Measurements from ENCODE around the gene GJB1.

- no peak for TF ChIP-seq CTCF (IDR thresholded peaks at IDR 0.05)
- TF ChIP-seq POLR2AphosphoS5 (IDR thresholded peaks at IDR 0.05) = no peak
- no peak for TF ChIP-seq POLR2A (IDR thresholded peaks at IDR 0.05)
- TF ChIP-seq EP300 (IDR thresholded peaks at IDR 0.05) = no peak
Observed at GRCh38 chrX:71269801-71270395, 46.9 kb downstream of the GJB1 start.

Measured in suprapubic skin (tissue), 4 donors.